IMR-90 (cell line): ENCODE data around the gene RAI1. TPM values are rescaled to one million over a fixed set of nuclear protein-coding genes. Genes with fewer than 3 reads are reported as not detected.

Experiments
- ATAC-seq: fragments of 200-7000 bp; cut with Tn5 transposase; 2 replicates; pipeline ENCODE4 v1.9.1; 2020; ENCODE audit warnings: low read depth, mild to moderate bottlenecking, moderate library complexity
- BruUV-seq: library from RNA; stranded (reverse); fragments of 400-500 nt; replicated peaks from 2 replicates; lab custom pipeline; 2021; lab: Mats Ljungman, UMichigan
- CTCF ChIA-PET: fragments of 300-600 bp; formaldehyde crosslinking; extraction: SDS; loops from one replicate; lab custom pipeline; 2021; ENCODE audit warnings: antibody characterized with exemption; lab: Yijun Ruan, JAX
- POLR2A ChIA-PET: fragments of 300-600 bp; sonication (Branson Sonifier 250); formaldehyde crosslinking; loops from one replicate; lab custom pipeline; 2022; ENCODE audit warnings: antibody characterized with exemption; ENCODE audit not compliant: unreplicated experiment; lab: Charles Lee
- DNase-seq: peaks from one replicate; pipeline ENCODE4 v3.0.0; 2013
- H2AFZ ChIP-seq: replicated peaks from 2 replicates; pipeline ENCODE3; 2013; ENCODE audit warnings: low read length, mild to moderate bottlenecking; ENCODE audit not compliant: poor library complexity
- H2AK5ac ChIP-seq: 2 replicates; pipeline ENCODE4 v1.6.1; 2013; ENCODE audit warnings: low read depth, low read length, inconsistent platforms
- H2AK9ac ChIP-seq: replicated peaks from 2 replicates; pipeline ENCODE3; 2013; ENCODE audit warnings: mild to moderate bottlenecking, low read depth, low read length, moderate library complexity; ENCODE audit not compliant: poor library complexity
- H2BK120ac ChIP-seq: 2 replicates; pipeline ENCODE4 v1.6.1; 2013; ENCODE audit warnings: low read depth, low read length, inconsistent platforms
- H2BK15ac ChIP-seq: 3 replicates; pipeline ENCODE4 v1.6.1; 2013; ENCODE audit warnings: low read depth, low read length, inconsistent platforms
- H2BK20ac ChIP-seq: 2 replicates; pipeline ENCODE4 v1.6.1; 2013; ENCODE audit warnings: low read depth, mild to moderate bottlenecking, inconsistent platforms, low read length, moderate library complexity
- H2BK5ac ChIP-seq: 2 replicates; pipeline ENCODE4 v1.6.1; 2013; ENCODE audit warnings: mild to moderate bottlenecking, low read depth, low read length, inconsistent platforms; ENCODE audit not compliant: poor library complexity, severe bottlenecking
- H3K14ac ChIP-seq: replicated peaks from 2 replicates; pipeline ENCODE4 v1.6.1; 2013; ENCODE audit warnings: low read depth, low read length, inconsistent platforms
- H3K18ac ChIP-seq: 2 replicates; pipeline ENCODE4 v1.6.1; 2013; ENCODE audit warnings: low read depth, low read length, control low read depth
- H3K23ac ChIP-seq: 2 replicates; pipeline ENCODE4 v1.6.1; 2013; ENCODE audit warnings: low read depth, low read length, inconsistent platforms
- H3K27ac ChIP-seq: 2 replicates; pipeline ENCODE4 v1.5.1; 2013; ENCODE audit warnings: mild to moderate bottlenecking, control low read depth, low read length; ENCODE audit not compliant: insufficient read depth
- H3K27me3 ChIP-seq: 2 replicates; pipeline ENCODE4 v1.6.1; 2013; ENCODE audit warnings: low read length; ENCODE audit not compliant: control insufficient read depth, insufficient read depth
- H3K36me3 ChIP-seq: 2 replicates; pipeline ENCODE4 v1.6.1; 2013; ENCODE audit warnings: low read length, mixed read lengths; ENCODE audit not compliant: control insufficient read depth, insufficient read depth
- H3K4ac ChIP-seq: 2 replicates; pipeline ENCODE4 v1.6.1; 2013; ENCODE audit warnings: low read depth, low read length, inconsistent platforms
- H3K4me1 ChIP-seq: 2 replicates; pipeline ENCODE4 v1.6.1; 2013; ENCODE audit warnings: low read length, mixed read lengths; ENCODE audit not compliant: control insufficient read depth, insufficient read depth
- H3K4me2 ChIP-seq: 2 replicates; pipeline ENCODE4 v1.6.1; 2013; ENCODE audit warnings: low read depth, mild to moderate bottlenecking, control low read depth, low read length, moderate library complexity
- H3K4me3 ChIP-seq: 2 replicates; pipeline ENCODE4 v1.5.1; 2013; ENCODE audit warnings: low read depth, mild to moderate bottlenecking, control low read depth, low read length, moderate library complexity; ENCODE audit not compliant: insufficient read depth
- H3K56ac ChIP-seq: 2 replicates; pipeline ENCODE4 v1.6.1; 2013; ENCODE audit warnings: low read length, inconsistent platforms; ENCODE audit not compliant: insufficient read depth; ENCODE audit errors: extremely low read depth
- H3K79me1 ChIP-seq, 2 experiments: 2 replicates each; pipeline ENCODE4 v1.6.1; 2013; ENCODE audit warnings: low read length in 2 of 2, inconsistent platforms in 1 of 2, low read depth in 1 of 2
- H3K9ac ChIP-seq: 2 replicates; pipeline ENCODE4 v1.6.1; 2013; ENCODE audit warnings: low read depth, low read length, control low read depth
- H3K9me1 ChIP-seq: 2 replicates; pipeline ENCODE4 v1.6.1; 2013; ENCODE audit warnings: low read length, inconsistent platforms; ENCODE audit not compliant: insufficient read depth
- H3K9me3 ChIP-seq: 2 replicates; pipeline ENCODE4 v1.6.1; 2013; ENCODE audit warnings: low read length; ENCODE audit not compliant: control insufficient read depth, insufficient read depth
- H4K20me1 ChIP-seq: 2 replicates; pipeline ENCODE4 v1.6.1; 2013; ENCODE audit warnings: low read length, inconsistent platforms; ENCODE audit not compliant: insufficient read depth
- H4K5ac ChIP-seq: 2 replicates; pipeline ENCODE4 v1.6.1; 2013; ENCODE audit warnings: mild to moderate bottlenecking, low read depth, low read length, control low read depth
- H4K8ac ChIP-seq, 2 experiments: 2 replicates each; pipeline ENCODE4 v1.6.1; 2013; ENCODE audit warnings: low read depth in 2 of 2, low read length in 2 of 2, control low read depth in 1 of 2, inconsistent platforms in 1 of 2
- H4K91ac ChIP-seq: 2 replicates; pipeline ENCODE4 v1.6.1; 2013; ENCODE audit warnings: low read depth, low read length, inconsistent platforms; ENCODE audit not compliant: insufficient read depth
- CHD1 ChIP-seq: IDR thresholded peaks from 2 replicates; pipeline ENCODE4 v1.6.1; 2012; ENCODE audit warnings: low read depth, low read length, improper control_type of control experiment
- CTCF ChIP-seq: conservative IDR thresholded peaks from 2 replicates; pipeline ENCODE4 v1.5.1; 2012; ENCODE audit warnings: mild to moderate bottlenecking, low read depth, low read length, improper control_type of control experiment
- MAFK ChIP-seq: IDR thresholded peaks from 2 replicates; pipeline ENCODE4 v1.6.1; 2012; ENCODE audit warnings: low read depth, low read length, improper control_type of control experiment
- MAZ ChIP-seq: IDR thresholded peaks from 2 replicates; pipeline ENCODE4 v1.6.1; 2012; ENCODE audit warnings: low read depth, mild to moderate bottlenecking, low read length, improper control_type of control experiment, moderate library complexity, borderline replicate concordance
- MXI1 ChIP-seq: IDR thresholded peaks from 2 replicates; pipeline ENCODE4 v1.6.1; 2012; ENCODE audit warnings: low read depth, mild to moderate bottlenecking, low read length, moderate library complexity, borderline replicate concordance
- NFE2L2 ChIP-seq: fragments of 150-350 bp; IDR thresholded peaks from 2 replicates; pipeline ENCODE4 v1.6.1; 2016; ENCODE audit warnings: low read depth, mild to moderate bottlenecking, low read length
- POLR2A ChIP-seq: IDR thresholded peaks from 2 replicates; pipeline ENCODE4 v1.6.1; 2012; ENCODE audit warnings: mild to moderate bottlenecking, low read depth, low read length
- RAD21 ChIP-seq: IDR thresholded peaks from 2 replicates; pipeline ENCODE4 v1.6.1; 2012; ENCODE audit warnings: low read length, improper control_type of control experiment
- RCOR1 ChIP-seq: IDR thresholded peaks from 2 replicates; pipeline ENCODE4 v1.6.1; 2012; ENCODE audit warnings: mild to moderate bottlenecking, low read length, improper control_type of control experiment; ENCODE audit not compliant: insufficient replicate concordance
- RFX5 ChIP-seq: IDR thresholded peaks from 2 replicates; pipeline ENCODE4 v1.8.0; 2012; ENCODE audit warnings: low read depth, mild to moderate bottlenecking, low read length, moderate library complexity
- WGBS, 2 experiments: methylation state at CpG; one replicate each; pipeline versions ENCODE4 v1.1.5 to v1.1.7; 2013; ENCODE audit warnings: missing lambda C conversion rate in 2 of 2; ENCODE audit not compliant: insufficient read length in 1 of 2; ENCODE audit errors: extremely low coverage in 2 of 2; 5-methylcytosine and 5-hydroxymethylcytosine counted together
- dilution Hi-C: fragments of 300-500 bp; cut with HindIII; formaldehyde crosslinking; loops from one replicate; pipeline ENCODE4 v1.14.3; 2018; ENCODE audit warnings: low sequenced_read_pairs; ENCODE audit not compliant: unreplicated experiment
- in situ Hi-C: fragments of 300-500 bp; cut with MboI; formaldehyde crosslinking; loops from 3 replicates; pipeline ENCODE4 v1.14.3; 2019; ENCODE audit warnings: low sequenced_read_pairs, inconsistent platforms, mixed read lengths
- intact Hi-C: fragments of 100-400 bp; cut with micrococcal nuclease; formaldehyde crosslinking; loops from 2 replicates; pipeline ENCODE4 v1.10.0; 2022
- polyA plus RNA-seq, 3 experiments: library from polyadenylated mRNA; depleted of rRNA; stranded (reverse); fragments of >200 nt; gene quantifications; 2 replicates each; pipeline ENCODE4 v1.2.3, GENCODE V29; 2012; ENCODE audit warnings: low replicate concordance in 1 of 3
- total RNA-seq: library from RNA; depleted of rRNA; stranded (reverse); fragments of >200 nt; gene quantifications from 2 replicates; pipeline ENCODE4 v1.2.3, GENCODE V29; 2012
- TF ChIP-seq, protein P1 (sequence below): fragments of 150-350 bp; IDR thresholded peaks from 2 replicates; pipeline ENCODE4 v1.6.1; 2016; ENCODE audit warnings: low read depth, mild to moderate bottlenecking, low read length, moderate library complexity, borderline replicate concordance
- TF ChIP-seq, protein P2 (sequence below): fragments of 150-350 bp; IDR thresholded peaks from 2 replicates; pipeline ENCODE4 v1.6.1; 2017; ENCODE audit warnings: mild to moderate bottlenecking, antibody characterized with exemption, low read length, low read depth

The RAI1 gene
- total and polyA plus RNA-seq, 2 of the 4 experiments (the other 2 are of a cell fraction), result 1.8 to 10.5 TPM

DNA sequence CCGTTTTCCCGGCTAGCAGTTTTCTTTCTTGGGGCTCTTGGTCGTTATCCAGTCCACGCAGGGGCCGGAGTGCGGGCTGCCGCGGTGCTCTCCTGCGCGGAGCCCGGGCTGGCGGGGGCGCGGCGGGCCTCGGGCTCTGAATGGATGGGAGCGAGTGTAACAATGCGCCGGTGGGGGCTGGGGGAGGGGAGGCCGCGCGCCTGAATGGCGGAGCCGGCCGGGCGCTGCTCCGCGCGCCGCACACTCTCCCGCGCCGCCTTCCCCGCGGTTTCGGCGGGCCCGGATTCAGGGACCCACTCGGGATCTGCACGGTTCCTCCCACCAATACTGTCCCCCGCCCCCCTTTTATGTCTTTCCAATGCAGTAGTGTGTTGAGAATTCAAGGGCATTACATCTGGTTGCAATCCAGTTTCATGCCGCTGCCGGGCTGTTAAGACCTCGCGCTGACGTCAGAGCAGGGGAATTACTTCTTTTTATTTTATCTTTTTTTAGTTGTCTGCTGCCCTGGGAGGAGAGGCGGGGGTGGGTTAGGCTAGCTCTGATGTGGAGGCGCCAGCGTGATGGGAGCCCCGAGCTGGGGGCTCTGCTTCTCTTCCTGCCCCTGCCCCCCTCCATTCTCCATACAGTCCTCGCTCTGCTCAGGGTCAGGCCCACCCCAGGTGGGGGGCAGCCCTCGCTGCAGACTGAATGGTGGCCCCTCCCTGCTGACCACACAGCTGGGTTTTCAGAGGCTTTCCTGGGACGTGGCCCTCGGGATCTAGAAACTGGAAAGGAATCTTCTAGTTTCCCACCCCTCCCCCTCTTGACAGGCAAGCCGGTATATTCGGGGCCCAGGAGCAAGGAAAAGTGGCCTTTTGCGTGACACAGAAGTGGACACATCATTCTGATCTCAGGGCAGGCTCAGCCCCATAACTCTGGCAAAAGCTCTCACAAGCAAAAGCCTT is 1.8 kb downstream of the RAI1 start:
- Histone ChIP-seq H3K14ac (peak overlapping the region; percentile 86), H2AFZ (peak overlapping the region; percentile 92), H4K91ac (peak overlapping the region; percentile 82), H3K9ac (peak overlapping the region; percentile 94), H3K79me1 (peaks cover 5 to 43% of the 10 kb centered on the region in 2 experiments; a peak in 2 of 4 replicates), H4K20me1 (peaks cover 51% of the 10 kb centered on the region), H3K9me3 (no peaks in the 10 kb centered on the region), H4K8ac (peak overlapping the region; percentile 57 to 76; a peak in 3 of 4 replicates), H3K4ac (peak overlapping the region; percentile 91), H3K56ac (peak overlapping the region; percentile 86; the same call in 1 of the 2 replicates), H3K4me1 (peaks cover 30% of the 10 kb centered on the region), H3K4me3 (peak overlapping the region; percentile 70), H3K27ac (peak overlapping the region; percentile 81), H2BK20ac (peak overlapping the region; percentile 69), H2AK9ac (peak overlapping the region; percentile 99), H2BK15ac (peak overlapping the region; percentile 54; the same call in 2 of the 3 replicates), H3K18ac (peak overlapping the region; percentile 77), H3K27me3 (no peaks in the 10 kb centered on the region), H3K9me1 (peaks cover 23% of the 10 kb centered on the region), H4K5ac (peak overlapping the region; percentile 31), H3K36me3 (no peaks in the 10 kb centered on the region), H3K23ac (peak overlapping the region; percentile 90), H2AK5ac (peak overlapping the region; percentile 72), H2BK5ac (peak overlapping the region; percentile 77), H3K4me2 (peak overlapping the region; percentile 87), H2BK120ac (peak overlapping the region; percentile 64)
- in situ Hi-C loops, result loop anchor here (10.0 kb wide), 1 partner anchor 352 kb away; the partner anchor contains the start of genes ATPAF2 and GID4
- dilution Hi-C loops, result no loop called here
- CTCF ChIA-PET, result interaction anchor here (1.0 to 1.2 kb wide), 3 partner anchors 8 to 178 kb away, joined by 3 to 4 read pairs (median 4); no protein-coding TSS in a partner anchor
- peak; percentile 56 for ATAC-seq
- WGBS, 2 experiments, result 0% methylated on average over 9 of the region's 57 CpGs; no CpG with 5 or more reads in 1 of the 2 experiments
- intact Hi-C loops, result loop anchor here (1.0 to 10.0 kb wide), 5 partner anchors 39 to 349 kb away; no protein-coding TSS in a partner anchor
- no TSS peak for BruUV-seq
- POLR2A ChIA-PET, result interaction anchor here (0.6 to 1.0 kb wide), 3 partner anchors 35 to 492 kb away, joined by 4 read pairs; no protein-coding TSS in a partner anchor
- peak; percentile 91 for DNase-seq
- TF ChIP-seq RCOR1 (no peak), MXI1 (no peak), CHD1 (no peak), CTCF (no peak), NFE2L2 (no peak), MAFK (no peak), MAZ (peak; percentile 49; the same call in 1 of the 2 replicates), RAD21 (peak; percentile 3; the same call in 1 of the 2 replicates), RFX5 (no peak), POLR2A (peak; percentile 76)
- TF ChIP-seq, protein P1, sequence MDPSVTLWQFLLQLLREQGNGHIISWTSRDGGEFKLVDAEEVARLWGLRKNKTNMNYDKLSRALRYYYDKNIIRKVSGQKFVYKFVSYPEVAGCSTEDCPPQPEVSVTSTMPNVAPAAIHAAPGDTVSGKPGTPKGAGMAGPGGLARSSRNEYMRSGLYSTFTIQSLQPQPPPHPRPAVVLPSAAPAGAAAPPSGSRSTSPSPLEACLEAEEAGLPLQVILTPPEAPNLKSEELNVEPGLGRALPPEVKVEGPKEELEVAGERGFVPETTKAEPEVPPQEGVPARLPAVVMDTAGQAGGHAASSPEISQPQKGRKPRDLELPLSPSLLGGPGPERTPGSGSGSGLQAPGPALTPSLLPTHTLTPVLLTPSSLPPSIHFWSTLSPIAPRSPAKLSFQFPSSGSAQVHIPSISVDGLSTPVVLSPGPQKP, result no peak
- TF ChIP-seq, protein P2, sequence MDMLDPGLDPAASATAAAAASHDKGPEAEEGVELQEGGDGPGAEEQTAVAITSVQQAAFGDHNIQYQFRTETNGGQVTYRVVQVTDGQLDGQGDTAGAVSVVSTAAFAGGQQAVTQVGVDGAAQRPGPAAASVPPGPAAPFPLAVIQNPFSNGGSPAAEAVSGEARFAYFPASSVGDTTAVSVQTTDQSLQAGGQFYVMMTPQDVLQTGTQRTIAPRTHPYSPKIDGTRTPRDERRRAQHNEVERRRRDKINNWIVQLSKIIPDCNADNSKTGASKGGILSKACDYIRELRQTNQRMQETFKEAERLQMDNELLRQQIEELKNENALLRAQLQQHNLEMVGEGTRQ, result no peak
